Spleen (tissue), 11 donors: ENCODE measurements around the gene HDGFL1. TPM values are rescaled to one million over a fixed set of nuclear protein-coding genes. Genes with fewer than 3 reads are reported as not detected.

ENCODE experiments used
- DNase-seq: peaks from one replicate; pipeline ENCODE4 v3.0.0-alpha.2; 2020
- H3K27ac ChIP-seq, 8 donors: fragments of 200-600 bp; sonication (generic) in 7 of 8; 1 replicate in 4 of 8; 2 replicates in 4 of 8; pipeline versions ENCODE4 v1.5.0 to v1.8.0; 2016 to 2021; ENCODE audit warnings: inconsistent platforms in 4 of 8, mild to moderate bottlenecking in 4 of 8, moderate library complexity in 1 of 8
- H3K27me3 ChIP-seq, 7 donors: fragments of 200-600 bp; sonication (generic) in 6 of 7; replicated peaks in 1 of 7; 1 replicate in 4 of 7; 2 replicates in 3 of 7; pipeline versions ENCODE4 v1.5.0 to v1.8.0; 2016 to 2021; ENCODE audit warnings: inconsistent platforms in 3 of 7, mild to moderate bottlenecking in 1 of 7
- H3K36me3 ChIP-seq, 6 donors: fragments of 200-600 bp; sonication (generic) in 5 of 6; 1 replicate in 4 of 6; 2 replicates in 2 of 6; pipeline versions ENCODE4 v1.5.0 to v1.8.0; 2016 to 2021; ENCODE audit warnings: inconsistent platforms in 2 of 6
- H3K4me1 ChIP-seq, 6 donors: fragments of 200-600 bp; sonication (generic) in 5 of 6; 1 replicate in 3 of 6; 2 replicates in 3 of 6; pipeline versions ENCODE4 v1.5.0 to v1.8.0; 2016 to 2021; ENCODE audit warnings: inconsistent platforms in 3 of 6
- H3K4me3 ChIP-seq, 8 donors: fragments of 200-600 bp; sonication (generic) in 7 of 8; 1 replicate in 4 of 8; 2 replicates in 4 of 8; pipeline versions ENCODE4 v1.5.0 to v1.8.0; 2016 to 2021; ENCODE audit warnings: inconsistent platforms in 4 of 8, mild to moderate bottlenecking in 4 of 8, moderate library complexity in 2 of 8
- H3K9me3 ChIP-seq, 8 donors: fragments of 200-600 bp; sonication (generic) in 7 of 8; 1 replicate in 4 of 8; 2 replicates in 4 of 8; pipeline versions ENCODE4 v1.5.0 to v1.8.0; 2016 to 2021; ENCODE audit warnings: inconsistent platforms in 4 of 8
- CTCF ChIP-seq, 11 experiments: fragments of 200-600 bp in 7 of 11; fragments of 450-650 bp in 4 of 11; sonication (generic) in 4 of 11; IDR thresholded peaks in 8 of 11; conservative IDR thresholded peaks in 3 of 11; 1 replicate in 7 of 11; 2 replicates in 4 of 11; pipeline versions ENCODE4 v1.4.0 to v1.8.0; 2016 to 2021; ENCODE audit warnings: antibody characterized with exemption in 11 of 11, inconsistent platforms in 4 of 11, mild to moderate bottlenecking in 1 of 11
- POLR2A ChIP-seq, 3 donors: fragments of 450-650 bp; IDR thresholded peaks; one replicate each; pipeline ENCODE4 v1.5.1; 2017; ENCODE audit warnings: antibody characterized with exemption in 3 of 3, mild to moderate bottlenecking in 1 of 3
- POLR2AphosphoS5 ChIP-seq, 3 donors: sonication (generic); formaldehyde crosslinking; IDR thresholded peaks; one replicate each; pipeline ENCODE4 v1.5.1; 2017; ENCODE audit warnings: antibody characterized with exemption in 3 of 3
- WGBS, 5 donors: extraction: QIAGEN DNeasy Blood & Tissue Kit in 3 of 5; methylation state at CpG; one replicate each; pipeline versions ENCODE4 v1.1.5 to v1.1.7; 2013 to 2018; 5-methylcytosine and 5-hydroxymethylcytosine counted together
- intact Hi-C: fragments of 100-400 bp; cut with DNase I; formaldehyde crosslinking; loops from one replicate; pipeline ENCODE4 v1.15.0; 2023; ENCODE audit warnings: low total_unique reads
- polyA plus RNA-seq, 3 donors: library from polyadenylated mRNA; stranded (reverse); fragments of 200-250 nt; gene quantifications; one replicate each; pipeline ENCODE4 v1.2.1, GENCODE V29; 2013
- total RNA-seq, 7 donors: library from RNA; depleted of rRNA in 3 of 7; stranded (reverse); fragments of >200 nt in 3 of 7; fragmentation: NEBNext Ultra II Directional in 4 of 7; extraction: Animal tissue kit (Norgen Biotek cat#: 25700) in 4 of 7; gene quantifications; one replicate each; pipeline versions ENCODE4 v1.1.0 to v1.2.1, GENCODE V29; 2016 to 2021
- donor health status: healthy with polysubstance abuse.
- donor health status: DM: no; HTN: no; CAD: no; lungs with moderate emphysema.
- donor health status: DM: no; HTN: no; CAD: no.
- donor health status: Bipolar disorder and iron deficiency.
- donor health status: healthy.
- donor health status: DM: no; HTN: no; CAD: no.
- donor health status: DM: yes; HTN: yes; CAD: no.

HDGFL1 gene
- total and polyA plus RNA-seq, 10 donors = not detected

GRCh38 chr6:22558288-22558882 lies 11.0 kb upstream of the HDGFL1 start:
- no peak for DNase-seq
- Histone ChIP-seq H3K36me3 (no peaks in the 10 kb centered on the region), H3K4me3 (no peak overlapping the region), H3K9me3 (no peaks in the 10 kb centered on the region), H3K4me1 (no peaks in the 10 kb centered on the region), H3K27ac (no peak overlapping the region), H3K27me3 (no peaks in the 10 kb centered on the region)
- WGBS, 5 donors = 90 to 100% (median 92%) methylated on average over 1 of the region's 1 CpG
- TF ChIP-seq POLR2AphosphoS5 (IDR thresholded peaks at IDR 0.05) = no peak
- no peak for TF ChIP-seq POLR2A (IDR thresholded peaks at IDR 0.05)
- no peak for TF ChIP-seq CTCF (IDR thresholded peaks at IDR 0.05 in 8 of 11, conservative IDR thresholded peaks at IDR 0.05 in 3 of 11)
- intact Hi-C loops = no loop called here

- Histone ChIP-seq H3K27ac (no peak overlapping the region), H3K4me1 (no peaks in the 10 kb centered on the region), H3K4me3 (no peak overlapping the region), H3K27me3 (no peaks in the 10 kb centered on the region), H3K36me3 (no peaks in the 10 kb centered on the region), H3K9me3 (peaks cover 0 to 22% (median 11%) of the 10 kb centered on the region in 8 donors)
- intact Hi-C loops = no loop called here
- 84 to 95% (median 94%) methylated on average over 6 of the region's 6 CpGs for WGBS, 5 donors
- DNase-seq = no peak
- TF ChIP-seq POLR2AphosphoS5 (IDR thresholded peaks at IDR 0.05) (no peak), CTCF (IDR thresholded peaks at IDR 0.05 in 8 of 11, conservative IDR thresholded peaks at IDR 0.05 in 3 of 11) (no peak), POLR2A (IDR thresholded peaks at IDR 0.05) (no peak)
Measured at GRCh38 chr6:22568854-22569253, 512 bp upstream of the HDGFL1 start.

- intact Hi-C loops = no loop called here
- 93 to 97% (median 94%) methylated on average over 22 to 26 of the region's 26 CpGs for WGBS, 5 donors
- Histone ChIP-seq H3K4me3 (no peak overlapping the region), H3K36me3 (no peaks in the 10 kb centered on the region), H3K9me3 (peaks cover 0 to 22% (median 11%) of the 10 kb centered on the region in 8 donors), H3K4me1 (no peaks in the 10 kb centered on the region), H3K27ac (no peak overlapping the region), H3K27me3 (no peaks in the 10 kb centered on the region)
- DNase-seq = no peak
- TF ChIP-seq POLR2AphosphoS5 (IDR thresholded peaks at IDR 0.05) (no peak), CTCF (IDR thresholded peaks at IDR 0.05 in 8 of 11, conservative IDR thresholded peaks at IDR 0.05 in 3 of 11) (no peak), POLR2A (IDR thresholded peaks at IDR 0.05) (no peak)
Measured at GRCh38 chr6:22570185-22570551, 802 bp downstream of the HDGFL1 start.

- H3K27me3 ChIP-seq = no peaks in the 10 kb centered on the region
Measured at GRCh38 chr6:22575190-22575589, 5.8 kb downstream of the HDGFL1 start.

More at GRCh38 chr6:22575190-22575589, 5.8 kb downstream of the HDGFL1 start:
- Histone ChIP-seq H3K9me3 (peaks cover 0 to 8% (median under 1%) of the 10 kb centered on the region in 8 donors), H3K4me3 (no peak overlapping the region), H3K4me1 (no peaks in the 10 kb centered on the region), H3K36me3 (no peaks in the 10 kb centered on the region), H3K27ac (no peak overlapping the region)
- 74 to 95% (median 77%) methylated on average over 2 of the region's 2 CpGs for WGBS, 5 donors
- no peak for DNase-seq
- no peak for TF ChIP-seq POLR2A (IDR thresholded peaks at IDR 0.05)
- no peak for TF ChIP-seq CTCF (IDR thresholded peaks at IDR 0.05 in 8 of 11, conservative IDR thresholded peaks at IDR 0.05 in 3 of 11)
- TF ChIP-seq POLR2AphosphoS5 (IDR thresholded peaks at IDR 0.05) = no peak
- intact Hi-C loops = no loop called here
